ENCODE results near the gene ECM2. TPM values are rescaled to one million over a fixed set of nuclear protein-coding genes. Genes with fewer than 3 reads are reported as not detected.

ECM2 gene
- total and polyA plus RNA-seq, 7 experiments from 2014 or later, result not detected

- CTCF ChIA-PET, result no interaction called here
Observed at GRCh38 chr9:92478783-92479182, 57.0 kb downstream of the ECM2 start.

GRCh38 chr9:92476962-92477361 is 58.8 kb downstream of the ECM2 start:
- intact Hi-C loops (cut with micrococcal nuclease), result no loop called here
- peaks cover 0 to 5% (median 0%) of the 10 kb centered on the region in 7 donors for H3K4me1 Mint-ChIP-seq
- ATAC-seq (no peak), DNase-seq (no peak)
- H3K27me3 Mint-ChIP-seq, result no peaks in the 10 kb centered on the region
- Histone ChIP-seq H3K27me3 (ENCODE audit: control insufficient read depth in 2 of 2, insufficient read depth in 2 of 2, low read length in 2 of 2) (no peaks in the 10 kb centered on the region), H3K4me3 (ENCODE audit: low read length) (no peak overlapping the region), H3K4me1 (ENCODE audit: control insufficient read depth in 2 of 2, insufficient read depth in 2 of 2, low read length in 2 of 2) (no peaks in the 10 kb centered on the region), H3K36me3 (ENCODE audit: control insufficient read depth in 2 of 3, insufficient read depth in 3 of 3, low read length in 3 of 3) (no peaks in the 10 kb centered on the region), H3K27ac (ENCODE audit: low read depth, low read length) (no peak overlapping the region), H3K9me3 (ENCODE audit: control insufficient read depth in 2 of 3, low read length in 3 of 3) (no peaks in the 10 kb centered on the region)
- CTCF ChIA-PET, result no interaction called here
- no peaks in the 10 kb centered on the region for H3K36me3 Mint-ChIP-seq
- H3K27ac Mint-ChIP-seq, result no peak overlapping the region
- POLR2A ChIA-PET, result no interaction called here
- no peak overlapping the region for H3K4me3 Mint-ChIP-seq
- H3K9me3 Mint-ChIP-seq, result no peaks in the 10 kb centered on the region

More at GRCh38 chr9:92478783-92479182, 57.0 kb downstream of the ECM2 start:
- Histone ChIP-seq H3K27ac (ENCODE audit: low read depth, low read length) (no peak overlapping the region), H3K27me3 (ENCODE audit: control insufficient read depth in 2 of 2, insufficient read depth in 2 of 2, low read length in 2 of 2) (no peaks in the 10 kb centered on the region), H3K9me3 (ENCODE audit: control insufficient read depth in 2 of 3, low read length in 3 of 3) (no peaks in the 10 kb centered on the region), H3K4me1 (ENCODE audit: control insufficient read depth in 2 of 2, insufficient read depth in 2 of 2, low read length in 2 of 2) (no peaks in the 10 kb centered on the region), H3K4me3 (ENCODE audit: low read length) (no peak overlapping the region), H3K36me3 (ENCODE audit: control insufficient read depth in 2 of 3, insufficient read depth in 3 of 3, low read length in 3 of 3) (no peaks in the 10 kb centered on the region)
- Mint-ChIP-seq H3K4me1 (peaks cover 0 to 5% (median 0%) of the 10 kb centered on the region in 7 donors), H3K27ac (no peak overlapping the region), H3K27me3 (no peaks in the 10 kb centered on the region), H3K36me3 (no peaks in the 10 kb centered on the region), H3K4me3 (no peak overlapping the region), H3K9me3 (no peaks in the 10 kb centered on the region)
- intact Hi-C loops (cut with micrococcal nuclease), result no loop called here
- ATAC-seq (no peak), DNase-seq (no peak)
- POLR2A ChIA-PET, result no interaction called here

- POLR2A ChIA-PET, result no interaction called here
Observed at GRCh38 chr9:92474587-92474986, 61.2 kb downstream of the ECM2 start.

GRCh38 chr9:92468206-92468605 is 67.6 kb downstream of the ECM2 start:
- Histone ChIP-seq H3K36me3 (ENCODE audit: control insufficient read depth in 2 of 3, insufficient read depth in 3 of 3, low read length in 3 of 3) (no peaks in the 10 kb centered on the region), H3K4me1 (ENCODE audit: control insufficient read depth in 2 of 2, insufficient read depth in 2 of 2, low read length in 2 of 2) (no peaks in the 10 kb centered on the region), H3K4me3 (ENCODE audit: low read length) (no peak overlapping the region), H3K27me3 (ENCODE audit: control insufficient read depth in 2 of 2, insufficient read depth in 2 of 2, low read length in 2 of 2) (no peaks in the 10 kb centered on the region), H3K9me3 (ENCODE audit: control insufficient read depth in 2 of 3, low read length in 3 of 3) (no peaks in the 10 kb centered on the region), H3K27ac (ENCODE audit: low read depth, low read length) (no peak overlapping the region)
- Mint-ChIP-seq H3K4me1 (no peaks in the 10 kb centered on the region), H3K27ac (no peak overlapping the region), H3K4me3 (no peak overlapping the region), H3K9me3 (no peaks in the 10 kb centered on the region), H3K36me3 (no peaks in the 10 kb centered on the region), H3K27me3 (no peaks in the 10 kb centered on the region)
- intact Hi-C loops (cut with micrococcal nuclease), result no loop called here
- ChIA-PET CTCF (no interaction called here), POLR2A (no interaction called here)
- no peak for DNase-seq
- ATAC-seq, result no peak

More at GRCh38 chr9:92474587-92474986, 61.2 kb downstream of the ECM2 start:
- H3K27me3 Mint-ChIP-seq, result no peaks in the 10 kb centered on the region
- Histone ChIP-seq H3K27me3 (ENCODE audit: control insufficient read depth in 2 of 2, insufficient read depth in 2 of 2, low read length in 2 of 2) (no peaks in the 10 kb centered on the region), H3K27ac (ENCODE audit: low read depth, low read length) (no peak overlapping the region), H3K9me3 (ENCODE audit: control insufficient read depth in 2 of 3, low read length in 3 of 3) (no peaks in the 10 kb centered on the region), H3K4me3 (ENCODE audit: low read length) (no peak overlapping the region), H3K36me3 (ENCODE audit: control insufficient read depth in 2 of 3, insufficient read depth in 3 of 3, low read length in 3 of 3) (no peaks in the 10 kb centered on the region), H3K4me1 (ENCODE audit: control insufficient read depth in 2 of 2, insufficient read depth in 2 of 2, low read length in 2 of 2) (no peaks in the 10 kb centered on the region)
- no peaks in the 10 kb centered on the region for H3K9me3 Mint-ChIP-seq
- DNase-seq (no peak), ATAC-seq (no peak)
- no peak overlapping the region for H3K4me3 Mint-ChIP-seq
- H3K36me3 Mint-ChIP-seq, result no peaks in the 10 kb centered on the region
- intact Hi-C loops (cut with micrococcal nuclease), result no loop called here
- H3K4me1 Mint-ChIP-seq, result no peaks in the 10 kb centered on the region
- no peak overlapping the region for H3K27ac Mint-ChIP-seq
- CTCF ChIA-PET, result no interaction called here

GRCh38 chr9:92467511-92467910 is 68.3 kb downstream of the ECM2 start:
- Mint-ChIP-seq H3K36me3 (no peaks in the 10 kb centered on the region), H3K4me3 (no peak overlapping the region), H3K27me3 (no peaks in the 10 kb centered on the region), H3K9me3 (no peaks in the 10 kb centered on the region), H3K27ac (no peak overlapping the region), H3K4me1 (no peaks in the 10 kb centered on the region)
- H3K36me3 ChIP-seq (ENCODE audit: control insufficient read depth in 2 of 3, insufficient read depth in 3 of 3, low read length in 3 of 3), result no peaks in the 10 kb centered on the region
- POLR2A ChIA-PET, result no interaction called here
- no peaks in the 10 kb centered on the region for H3K9me3 ChIP-seq (ENCODE audit: control insufficient read depth in 2 of 3, low read length in 3 of 3)
- CTCF ChIA-PET, result no interaction called here
- intact Hi-C loops (cut with micrococcal nuclease), result no loop called here
- DNase-seq (no peak), ATAC-seq (no peak)
- no peak overlapping the region for H3K4me3 ChIP-seq (ENCODE audit: low read length)
- no peaks in the 10 kb centered on the region for H3K27me3 ChIP-seq (ENCODE audit: control insufficient read depth in 2 of 2, insufficient read depth in 2 of 2, low read length in 2 of 2)
- H3K27ac ChIP-seq (ENCODE audit: low read depth, low read length), result no peak overlapping the region
- H3K4me1 ChIP-seq (ENCODE audit: control insufficient read depth in 2 of 2, insufficient read depth in 2 of 2, low read length in 2 of 2), result no peaks in the 10 kb centered on the region

DNA sequence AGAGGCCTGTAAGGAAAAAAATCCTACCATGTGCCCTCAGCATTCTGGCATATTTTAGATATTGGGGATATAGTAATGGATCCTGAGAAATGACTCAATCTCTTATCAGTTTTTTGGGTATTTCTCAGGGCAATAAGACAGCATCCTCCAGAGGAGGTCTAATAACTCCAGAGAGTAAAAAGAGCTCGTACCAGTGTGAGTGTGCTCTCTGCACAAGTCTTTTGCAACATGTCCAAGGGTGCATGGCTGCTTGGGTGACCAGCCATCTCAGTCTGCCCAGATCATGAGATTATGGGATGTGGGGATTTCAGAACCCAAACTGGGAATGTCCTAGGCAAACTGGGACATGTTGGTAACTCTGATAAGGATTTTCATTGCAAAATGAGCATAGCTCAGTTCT is 68.7 kb downstream of the ECM2 start:
- CTCF ChIA-PET, result no interaction called here

DNA sequence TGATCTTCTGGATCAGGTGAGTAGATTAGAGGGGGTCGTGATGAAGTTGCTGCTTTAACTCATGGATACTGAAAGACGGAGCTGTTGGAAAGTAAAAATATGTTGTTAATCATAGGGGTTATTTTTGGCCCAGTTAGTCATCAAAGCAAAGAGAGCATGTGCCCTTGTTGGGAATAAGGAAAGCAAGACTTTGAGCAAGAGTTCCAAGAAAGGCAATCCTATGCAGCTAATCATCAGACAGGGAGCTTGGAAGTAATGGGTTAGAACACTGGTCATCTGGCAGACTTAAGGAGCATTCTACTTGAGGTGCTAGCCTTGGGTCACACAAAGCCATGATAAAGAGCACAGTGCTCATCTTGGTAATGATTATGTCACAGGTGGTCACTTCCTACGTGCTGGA is 71.8 kb downstream of the ECM2 start:
- H3K4me1 ChIP-seq (ENCODE audit: control insufficient read depth in 2 of 2, insufficient read depth in 2 of 2, low read length in 2 of 2), result no peaks in the 10 kb centered on the region
- H3K4me3 ChIP-seq (ENCODE audit: low read length), result no peak overlapping the region
- intact Hi-C loops (cut with micrococcal nuclease), result no loop called here
- ChIA-PET CTCF (no interaction called here), POLR2A (no interaction called here)
- H3K4me1 Mint-ChIP-seq, result no peaks in the 10 kb centered on the region
- no peaks in the 10 kb centered on the region for H3K27me3 ChIP-seq (ENCODE audit: control insufficient read depth in 2 of 2, insufficient read depth in 2 of 2, low read length in 2 of 2)
- no peak overlapping the region for H3K4me3 Mint-ChIP-seq
- H3K27me3 Mint-ChIP-seq, result no peaks in the 10 kb centered on the region
- H3K27ac Mint-ChIP-seq, result no peak overlapping the region
- H3K27ac ChIP-seq (ENCODE audit: low read depth, low read length), result no peak overlapping the region
- H3K36me3 ChIP-seq (ENCODE audit: control insufficient read depth in 2 of 3, insufficient read depth in 3 of 3, low read length in 3 of 3), result no peaks in the 10 kb centered on the region
- ATAC-seq (no peak), DNase-seq (no peak)
- H3K36me3 Mint-ChIP-seq, result no peaks in the 10 kb centered on the region
- H3K9me3 ChIP-seq (ENCODE audit: control insufficient read depth in 2 of 3, low read length in 3 of 3), result no peaks in the 10 kb centered on the region
- no peaks in the 10 kb centered on the region for H3K9me3 Mint-ChIP-seq

More for the DNA sequence above, 68.7 kb downstream of the ECM2 start:
- no peak overlapping the region for H3K4me3 ChIP-seq (ENCODE audit: low read length)
- H3K27ac Mint-ChIP-seq, result no peak overlapping the region
- no peaks in the 10 kb centered on the region for H3K36me3 ChIP-seq (ENCODE audit: control insufficient read depth in 2 of 3, insufficient read depth in 3 of 3, low read length in 3 of 3)
- H3K27ac ChIP-seq (ENCODE audit: low read depth, low read length), result no peak overlapping the region
- H3K27me3 Mint-ChIP-seq, result no peaks in the 10 kb centered on the region
- no peaks in the 10 kb centered on the region for H3K36me3 Mint-ChIP-seq
- ATAC-seq, result no peak
- H3K4me3 Mint-ChIP-seq, result no peak overlapping the region
- H3K9me3 ChIP-seq (ENCODE audit: control insufficient read depth in 2 of 3, low read length in 3 of 3), result no peaks in the 10 kb centered on the region
- H3K4me1 Mint-ChIP-seq, result no peaks in the 10 kb centered on the region
- no peaks in the 10 kb centered on the region for H3K9me3 Mint-ChIP-seq
- H3K27me3 ChIP-seq (ENCODE audit: control insufficient read depth in 2 of 2, insufficient read depth in 2 of 2, low read length in 2 of 2), result no peaks in the 10 kb centered on the region
- DNase-seq, result no peak
- POLR2A ChIA-PET, result no interaction called here
- intact Hi-C loops (cut with micrococcal nuclease), result no loop called here
- H3K4me1 ChIP-seq (ENCODE audit: control insufficient read depth in 2 of 2, insufficient read depth in 2 of 2, low read length in 2 of 2), result no peaks in the 10 kb centered on the region
